Neural progenitor cell (in vitro differentiated cells): ENCODE results near the gene TGFBR3. TPM values are rescaled to one million over a fixed set of nuclear protein-coding genes. Genes with fewer than 3 reads are reported as not detected.
A peak's percentile ranks its signal among the peaks of the same experiment; 100 is the strongest.

Experiments
- DNase-seq: peaks from one replicate; pipeline ENCODE4 v3.0.0-alpha.2; 2016; ENCODE audit warnings: low spot score
- H2AFZ ChIP-seq: fragments of 200-600 bp; sonication (generic); replicated peaks from 2 replicates; pipeline ENCODE4 v1.6.1; 2016; ENCODE audit warnings: antibody characterized with exemption
- H3F3A ChIP-seq: fragments of 200-600 bp; sonication (generic); 2 replicates; pipeline ENCODE4 v1.6.1; 2016; ENCODE audit warnings: antibody characterized with exemption, low read depth
- H3K27ac ChIP-seq: fragments of 200-600 bp; sonication (generic); 2 replicates; pipeline ENCODE4 v1.5.1; 2016; ENCODE audit warnings: mild to moderate bottlenecking
- H3K27me3 ChIP-seq: fragments of 200-600 bp; sonication (generic); 2 replicates; pipeline ENCODE4 v1.6.1; 2016; ENCODE audit warnings: mild to moderate bottlenecking, moderate library complexity
- H3K36me3 ChIP-seq: fragments of 200-600 bp; sonication (generic); 2 replicates; pipeline ENCODE4 v1.5.1; 2016
- H3K4me1 ChIP-seq: fragments of 200-600 bp; sonication (generic); 2 replicates; pipeline ENCODE4 v1.6.1; 2016; ENCODE audit warnings: mixed run types
- H3K4me2 ChIP-seq: fragments of 200-600 bp; sonication (generic); 2 replicates; pipeline ENCODE4 v1.6.1; 2016
- H3K4me3 ChIP-seq: fragments of 200-600 bp; sonication (generic); 2 replicates; pipeline ENCODE4 v1.5.1; 2016
- H3K79me2 ChIP-seq: fragments of 200-600 bp; sonication (generic); 2 replicates; pipeline ENCODE4 v1.6.1; 2016; ENCODE audit warnings: low read depth
- H3K9ac ChIP-seq: fragments of 200-600 bp; sonication (generic); 2 replicates; pipeline ENCODE4 v1.6.1; 2016
- H3K9me3 ChIP-seq: fragments of 200-600 bp; sonication (generic); 2 replicates; pipeline ENCODE4 v1.5.1; 2016; ENCODE audit warnings: low read depth
- H4K20me1 ChIP-seq: fragments of 200-600 bp; sonication (generic); 2 replicates; pipeline ENCODE4 v1.6.1; 2016; ENCODE audit warnings: low read depth
- H3K27ac Mint-ChIP-seq: 3 replicates; pipeline ENCODE4 v1.8.0; 2021; ENCODE audit warnings: mixed read lengths
- H3K27me3 Mint-ChIP-seq: 2 replicates; pipeline ENCODE4 v1.8.0; 2022; ENCODE audit warnings: low read depth, mild to moderate bottlenecking, inconsistent platforms, moderate library complexity, mixed read lengths; ENCODE audit not compliant: insufficient read depth
- H3K36me3 Mint-ChIP-seq: 3 replicates; pipeline ENCODE4 v1.8.0; 2021; ENCODE audit warnings: mixed read lengths
- H3K4me1 Mint-ChIP-seq: 3 replicates; pipeline ENCODE4 v1.8.0; 2021; ENCODE audit warnings: mixed read lengths
- H3K4me3 Mint-ChIP-seq: 3 replicates; pipeline ENCODE4 v1.8.0; 2021; ENCODE audit warnings: mild to moderate bottlenecking, moderate library complexity, mixed read lengths
- H3K9me3 Mint-ChIP-seq: 3 replicates; pipeline ENCODE4 v1.8.0; 2020; ENCODE audit warnings: mixed read lengths
- CTCF ChIP-seq: fragments of 200-600 bp; sonication (generic); IDR thresholded peaks from 2 replicates; pipeline ENCODE4 v1.5.1; 2017; ENCODE audit warnings: antibody characterized with exemption, mild to moderate bottlenecking
- EZH2 ChIP-seq: fragments of 200-600 bp; sonication (generic); IDR thresholded peaks from 2 replicates; pipeline ENCODE4 v1.6.1; 2017; ENCODE audit warnings: antibody characterized with exemption, mild to moderate bottlenecking, moderate library complexity
- EZH2phosphoT487 ChIP-seq: fragments of 200-600 bp; sonication (generic); IDR thresholded peaks from 2 replicates; pipeline ENCODE4 v1.6.1; 2017; ENCODE audit warnings: antibody characterized with exemption
- total RNA-seq: library from RNA; depleted of rRNA; stranded (reverse); fragments of >200 nt; gene quantifications from 2 replicates; pipeline ENCODE4 v1.2.3, GENCODE V29; 2015; ENCODE audit warnings: low replicate concordance

TGFBR3 gene
- total RNA-seq, 1 donor from 2014 or later, result 11.8 TPM

GRCh38 chr1:91734761-91735160, 151.2 kb downstream of the TGFBR3 start:
- no peak overlapping the region for H3K27ac ChIP-seq
- Mint-ChIP-seq H3K27ac (no peak overlapping the region), H3K4me3 (no peak overlapping the region), H3K4me1 (peaks cover 51% of the 10 kb centered on the region), H3K9me3 (no peaks in the 10 kb centered on the region), H3K27me3 (peaks cover 3% of the 10 kb centered on the region), H3K36me3 (peaks cover 4% of the 10 kb centered on the region)
- no peak overlapping the region for H3K9ac ChIP-seq
- H3K9me3 ChIP-seq, result no peaks in the 10 kb centered on the region
- H3K79me2 ChIP-seq, result no peaks in the 10 kb centered on the region
- no peak overlapping the region for H3K4me3 ChIP-seq
- H3F3A ChIP-seq, result peaks cover 4% of the 10 kb centered on the region
- H4K20me1 ChIP-seq, result no peaks in the 10 kb centered on the region
- no peak overlapping the region for H2AFZ ChIP-seq
- no peaks in the 10 kb centered on the region for H3K36me3 ChIP-seq
- H3K27me3 ChIP-seq, result no peaks in the 10 kb centered on the region
- peaks cover 29% of the 10 kb centered on the region for H3K4me1 ChIP-seq
- no peak for TF ChIP-seq EZH2phosphoT487
- TF ChIP-seq CTCF, result no peak
- TF ChIP-seq EZH2, result no peak
- DNase-seq, result no peak
- no peak overlapping the region for H3K4me2 ChIP-seq

- Mint-ChIP-seq H3K27me3 (peaks cover 3% of the 10 kb centered on the region), H3K4me3 (no peak overlapping the region), H3K9me3 (no peaks in the 10 kb centered on the region), H3K27ac (peak overlapping the region; percentile 34), H3K4me1 (peaks cover 51% of the 10 kb centered on the region), H3K36me3 (peaks cover 5% of the 10 kb centered on the region)
- no peak overlapping the region for H3K4me3 ChIP-seq
- no peaks in the 10 kb centered on the region for H3K9me3 ChIP-seq
- H3K79me2 ChIP-seq, result no peaks in the 10 kb centered on the region
- H3K4me2 ChIP-seq, result no peak overlapping the region
- H3K27ac ChIP-seq, result no peak overlapping the region
- no peak overlapping the region for H3K9ac ChIP-seq
- H3K4me1 ChIP-seq, result peaks cover 29% of the 10 kb centered on the region
- no peak for DNase-seq
- H2AFZ ChIP-seq, result no peak overlapping the region
- no peak for TF ChIP-seq EZH2
- no peak for TF ChIP-seq CTCF
- peaks cover 4% of the 10 kb centered on the region for H3F3A ChIP-seq
- H3K36me3 ChIP-seq, result no peaks in the 10 kb centered on the region
- H4K20me1 ChIP-seq, result no peaks in the 10 kb centered on the region
- H3K27me3 ChIP-seq, result no peaks in the 10 kb centered on the region
Measured at GRCh38 chr1:91733108-91733710, 152.7 kb downstream of the TGFBR3 start.

GRCh38 chr1:91732291-91733107, 153.5 kb downstream of the TGFBR3 start:
- no peak for DNase-seq
- H3K27ac Mint-ChIP-seq, result peak overlapping the region; percentile 12
- Histone ChIP-seq H3K4me1 (peaks cover 27% of the 10 kb centered on the region), H3K4me3 (no peak overlapping the region), H2AFZ (no peak overlapping the region), H3K79me2 (no peaks in the 10 kb centered on the region), H3K36me3 (no peaks in the 10 kb centered on the region), H3F3A (peaks cover 3% of the 10 kb centered on the region), H4K20me1 (no peaks in the 10 kb centered on the region), H3K27ac (no peak overlapping the region), H3K4me2 (no peak overlapping the region), H3K9me3 (no peaks in the 10 kb centered on the region), H3K9ac (no peak overlapping the region), H3K27me3 (no peaks in the 10 kb centered on the region)
- peaks cover 8% of the 10 kb centered on the region for H3K36me3 Mint-ChIP-seq
- peaks cover 3% of the 10 kb centered on the region for H3K27me3 Mint-ChIP-seq
- no peak overlapping the region for H3K4me3 Mint-ChIP-seq
- H3K9me3 Mint-ChIP-seq, result no peaks in the 10 kb centered on the region
- TF ChIP-seq EZH2, result no peak
- no peak for TF ChIP-seq EZH2phosphoT487
- no peak for TF ChIP-seq CTCF
- H3K4me1 Mint-ChIP-seq, result peaks cover 49% of the 10 kb centered on the region
